WTC11 (cell line): Measurements from ENCODE around the gene PPARA. TPM values are rescaled to one million over a fixed set of nuclear protein-coding genes. Genes with fewer than 3 reads are reported as not detected.

Experiments used
- ATAC-seq: fragments of 200-7000 bp; cut with Tn5 transposase; 2 replicates; pipeline ENCODE4 v1.10.0; 2021; ENCODE audit warnings: mild to moderate bottlenecking, moderate library complexity
- CTCF ChIA-PET: fragments of 300-600 bp; sonication (Branson Sonifier 250); formaldehyde crosslinking; loops from one replicate; lab custom pipeline; 2021; ENCODE audit warnings: antibody characterized with exemption; lab: Charles Lee
- POLR2A ChIA-PET: fragments of 350-600 bp; sonication (Branson Sonifier 250); formaldehyde crosslinking; loops from one replicate; lab custom pipeline; 2021; ENCODE audit warnings: antibody characterized with exemption; lab: Charles Lee
- DNase-seq: peaks from one replicate; pipeline ENCODE4 v3.0.0; 2021; ENCODE audit warnings: low spot score
- H3K27ac Mint-ChIP-seq: 2 replicates; pipeline ENCODE4 v1.8.0; 2021; ENCODE audit warnings: mixed read lengths
- H3K27me3 Mint-ChIP-seq: 2 replicates; pipeline ENCODE4 v1.8.0; 2021; ENCODE audit warnings: low read depth, mild to moderate bottlenecking, moderate library complexity, mixed read lengths
- H3K36me3 Mint-ChIP-seq: 2 replicates; pipeline ENCODE4 v1.8.0; 2021; ENCODE audit warnings: mixed read lengths
- H3K4me1 Mint-ChIP-seq: 2 replicates; pipeline ENCODE4 v1.8.0; 2022; ENCODE audit warnings: mixed read lengths
- H3K4me3 Mint-ChIP-seq: 2 replicates; pipeline ENCODE4 v1.8.0; 2021; ENCODE audit warnings: mild to moderate bottlenecking, moderate library complexity, mixed read lengths
- H3K9me3 Mint-ChIP-seq: 2 replicates; pipeline ENCODE4 v1.8.0; 2021; ENCODE audit warnings: mixed read lengths
- IRF2 ChIP-seq: sonication (generic); formaldehyde crosslinking; IDR thresholded peaks from 2 replicates; pipeline ENCODE4 v1.8.0; 2022; ENCODE audit warnings: low read depth, missing genetic modification reagents, borderline replicate concordance
- JAZF1 ChIP-seq: fragments of 250-450 bp; sonication (Bioruptor Pico); IDR thresholded peaks from 2 replicates; pipeline ENCODE4 v1.9.0; 2021; ENCODE audit warnings: moderate library complexity, mild to moderate bottlenecking, inconsistent platforms
- MYBL2 ChIP-seq: sonication (generic); formaldehyde crosslinking; IDR thresholded peaks from 2 replicates; pipeline ENCODE4 v1.8.1; 2023; ENCODE audit warnings: mild to moderate bottlenecking, moderate library complexity, missing genetic modification reagents
- NFYB ChIP-seq: sonication (generic); formaldehyde crosslinking; conservative IDR thresholded peaks from 2 replicates; pipeline ENCODE4 v1.8.0; 2022; ENCODE audit warnings: low read depth, missing genetic modification reagents
- NR1H2 ChIP-seq: sonication (generic); formaldehyde crosslinking; IDR thresholded peaks from 2 replicates; pipeline ENCODE4 v1.9.0; 2021; ENCODE audit warnings: mild to moderate bottlenecking, moderate library complexity, missing genetic modification reagents
- RELA ChIP-seq: sonication (generic); formaldehyde crosslinking; IDR thresholded peaks from 2 replicates; pipeline ENCODE4 v1.8.1; 2022; ENCODE audit warnings: missing genetic modification reagents, mild to moderate bottlenecking, borderline replicate concordance
- SMAD4 ChIP-seq: sonication (generic); formaldehyde crosslinking; IDR thresholded peaks from 2 replicates; pipeline ENCODE4 v1.8.0; 2022; ENCODE audit warnings: mild to moderate bottlenecking, missing genetic modification reagents
- ZNF219 ChIP-seq: sonication (generic); formaldehyde crosslinking; IDR thresholded peaks from 2 replicates; pipeline ENCODE4 v1.8.0; 2023; ENCODE audit warnings: missing genetic modification reagents, mild to moderate bottlenecking, borderline replicate concordance
- ZNF232 ChIP-seq: sonication (generic); formaldehyde crosslinking; IDR thresholded peaks from 2 replicates; pipeline ENCODE4 v1.8.0; 2022; ENCODE audit warnings: mild to moderate bottlenecking, missing genetic modification reagents
- ZNF423 ChIP-seq: fragments of 250-450 bp; sonication (Bioruptor Pico); IDR thresholded peaks from 2 replicates; pipeline ENCODE4 v2.1.2; 2022; ENCODE audit warnings: mild to moderate bottlenecking, moderate library complexity
- total RNA-seq: library from RNA; stranded (reverse); gene quantifications from 3 replicates; pipeline ENCODE4 v1.2.3, GENCODE V29; 2021
- TF ChIP-seq, protein P1 (sequence below): fragments of 250-450 bp; sonication (Bioruptor Pico); IDR thresholded peaks from 2 replicates; pipeline ENCODE4 v1.9.0; 2021; ENCODE audit warnings: moderate library complexity, mild to moderate bottlenecking, inconsistent platforms, borderline replicate concordance
- TF ChIP-seq, protein P2 (sequence below): sonication (generic); formaldehyde crosslinking; IDR thresholded peaks from 2 replicates; pipeline ENCODE4 v1.8.0; 2023; ENCODE audit warnings: missing genetic modification reagents, mild to moderate bottlenecking, borderline replicate concordance
- TF ChIP-seq, protein P3 (sequence below): sonication (generic); formaldehyde crosslinking; IDR thresholded peaks from 2 replicates; pipeline ENCODE4 v1.8.0; 2022; ENCODE audit warnings: missing genetic modification reagents
- TF ChIP-seq, protein P4 (sequence below): fragments of 250-450 bp; sonication (Bioruptor Pico); IDR thresholded peaks from 2 replicates; pipeline ENCODE4 v1.9.0; 2021; ENCODE audit warnings: mild to moderate bottlenecking

Gene PPARA
- total RNA-seq, 1 experiment from 2014 or later = 9.3 TPM

DNA sequence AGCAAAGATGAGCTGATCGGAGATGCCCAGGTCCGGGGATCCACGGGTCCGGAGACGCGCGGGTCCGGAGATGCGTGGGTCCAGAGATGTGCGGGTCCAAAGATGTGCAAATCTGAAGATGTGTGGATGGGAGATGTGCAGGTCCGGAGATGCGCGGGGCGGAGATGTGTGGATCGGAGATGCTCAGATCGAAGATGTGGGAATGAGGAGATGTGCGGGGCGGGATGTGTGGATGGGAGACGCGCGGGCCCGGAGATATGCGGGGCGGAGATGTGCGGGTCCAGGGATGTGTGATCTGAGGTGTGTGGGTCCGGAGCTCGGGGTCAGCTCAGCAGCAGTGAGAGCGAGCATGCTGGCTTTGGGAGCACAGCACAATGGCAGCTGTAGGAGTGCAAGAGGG, 64.3 kb downstream of the PPARA start (continued):
- TF ChIP-seq, protein P1, sequence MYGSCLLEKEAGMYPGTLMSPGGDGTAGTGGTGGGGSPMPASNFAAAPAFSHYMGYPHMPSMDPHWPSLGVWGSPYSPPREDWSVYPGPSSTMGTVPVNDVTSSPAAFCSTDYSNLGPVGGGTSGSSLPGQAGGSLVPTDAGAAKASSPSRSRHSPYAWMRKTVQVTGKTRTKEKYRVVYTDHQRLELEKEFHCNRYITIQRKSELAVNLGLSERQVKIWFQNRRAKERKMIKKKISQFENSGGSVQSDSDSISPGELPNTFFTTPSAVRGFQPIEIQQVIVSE (CRISPR knock-in tag) = no peak

DNA sequence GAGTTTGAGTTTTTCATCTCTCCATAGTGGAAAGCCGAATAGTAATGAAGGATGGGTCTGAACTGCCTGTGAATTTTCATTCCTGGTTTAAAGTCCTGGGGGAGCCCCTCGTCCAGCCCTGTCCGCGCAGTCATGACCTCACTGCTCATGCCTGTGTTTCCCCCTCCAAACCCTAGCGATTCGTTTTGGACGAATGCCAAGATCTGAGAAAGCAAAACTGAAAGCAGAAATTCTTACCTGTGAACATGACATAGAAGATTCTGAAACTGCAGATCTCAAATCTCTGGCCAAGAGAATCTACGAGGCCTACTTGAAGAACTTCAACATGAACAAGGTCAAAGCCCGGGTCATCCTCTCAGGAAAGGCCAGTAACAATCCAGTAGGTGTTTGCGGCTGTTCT, 69.3 kb downstream of the PPARA start:
- ChIA-PET CTCF (no interaction called here), POLR2A (no interaction called here)
- ATAC-seq = no peak
- Mint-ChIP-seq H3K27ac (no peak overlapping the region), H3K4me1 (peaks cover 2% of the 10 kb centered on the region), H3K27me3 (no peaks in the 10 kb centered on the region), H3K36me3 (no peaks in the 10 kb centered on the region; the same call in none of the 2 replicates), H3K4me3 (no peak overlapping the region), H3K9me3 (no peaks in the 10 kb centered on the region)
- no peak for DNase-seq
- TF ChIP-seq MYBL2 (no peak), ZNF219 (CRISPR knock-in tag) (no peak), NFYB (no peak), JAZF1 (CRISPR knock-in tag) (no peak), IRF2 (CRISPR knock-in tag) (no peak), NR1H2 (no peak)
- TF ChIP-seq, protein P2, sequence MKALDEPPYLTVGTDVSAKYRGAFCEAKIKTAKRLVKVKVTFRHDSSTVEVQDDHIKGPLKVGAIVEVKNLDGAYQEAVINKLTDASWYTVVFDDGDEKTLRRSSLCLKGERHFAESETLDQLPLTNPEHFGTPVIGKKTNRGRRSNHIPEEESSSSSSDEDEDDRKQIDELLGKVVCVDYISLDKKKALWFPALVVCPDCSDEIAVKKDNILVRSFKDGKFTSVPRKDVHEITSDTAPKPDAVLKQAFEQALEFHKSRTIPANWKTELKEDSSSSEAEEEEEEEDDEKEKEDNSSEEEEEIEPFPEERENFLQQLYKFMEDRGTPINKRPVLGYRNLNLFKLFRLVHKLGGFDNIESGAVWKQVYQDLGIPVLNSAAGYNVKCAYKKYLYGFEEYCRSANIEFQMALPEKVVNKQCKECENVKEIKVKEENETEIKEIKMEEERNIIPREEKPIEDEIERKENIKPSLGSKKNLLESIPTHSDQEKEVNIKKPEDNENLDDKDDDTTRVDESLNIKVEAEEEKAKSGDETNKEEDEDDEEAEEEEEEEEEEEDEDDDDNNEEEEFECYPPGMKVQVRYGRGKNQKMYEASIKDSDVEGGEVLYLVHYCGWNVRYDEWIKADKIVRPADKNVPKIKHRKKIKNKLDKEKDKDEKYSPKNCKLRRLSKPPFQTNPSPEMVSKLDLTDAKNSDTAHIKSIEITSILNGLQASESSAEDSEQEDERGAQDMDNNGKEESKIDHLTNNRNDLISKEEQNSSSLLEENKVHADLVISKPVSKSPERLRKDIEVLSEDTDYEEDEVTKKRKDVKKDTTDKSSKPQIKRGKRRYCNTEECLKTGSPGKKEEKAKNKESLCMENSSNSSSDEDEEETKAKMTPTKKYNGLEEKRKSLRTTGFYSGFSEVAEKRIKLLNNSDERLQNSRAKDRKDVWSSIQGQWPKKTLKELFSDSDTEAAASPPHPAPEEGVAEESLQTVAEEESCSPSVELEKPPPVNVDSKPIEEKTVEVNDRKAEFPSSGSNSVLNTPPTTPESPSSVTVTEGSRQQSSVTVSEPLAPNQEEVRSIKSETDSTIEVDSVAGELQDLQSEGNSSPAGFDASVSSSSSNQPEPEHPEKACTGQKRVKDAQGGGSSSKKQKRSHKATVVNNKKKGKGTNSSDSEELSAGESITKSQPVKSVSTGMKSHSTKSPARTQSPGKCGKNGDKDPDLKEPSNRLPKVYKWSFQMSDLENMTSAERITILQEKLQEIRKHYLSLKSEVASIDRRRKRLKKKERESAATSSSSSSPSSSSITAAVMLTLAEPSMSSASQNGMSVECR (CRISPR knock-in tag) = no peak

DNA sequence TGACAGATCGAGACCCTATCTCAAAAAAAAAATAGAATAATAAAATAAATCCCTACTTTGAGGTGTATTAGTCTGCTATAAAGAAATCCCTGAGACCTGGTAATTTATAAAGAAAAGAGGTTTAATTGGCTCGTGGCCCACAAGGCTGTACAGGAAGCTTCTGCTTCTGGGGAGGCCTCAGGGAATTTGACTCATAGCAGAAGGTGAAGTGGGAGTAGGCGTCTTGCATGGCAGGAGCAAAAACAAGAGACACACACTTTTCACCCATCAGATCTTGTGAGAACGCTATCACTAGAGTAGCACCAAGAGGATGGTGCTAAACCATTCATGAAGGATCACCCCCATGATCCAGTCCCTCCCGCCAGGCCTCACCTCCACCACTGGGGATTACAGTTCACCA, 70.6 kb downstream of the PPARA start:
- no peaks in the 10 kb centered on the region for H3K27me3 Mint-ChIP-seq
- DNase-seq (no peak), ATAC-seq (no peak)
- ChIA-PET CTCF (no interaction called here), POLR2A (no interaction called here)
- H3K36me3 Mint-ChIP-seq = peaks cover 3% of the 10 kb centered on the region
- H3K9me3 Mint-ChIP-seq = peaks cover 4% of the 10 kb centered on the region
- peaks cover 3% of the 10 kb centered on the region for H3K4me1 Mint-ChIP-seq
- H3K4me3 Mint-ChIP-seq = no peak overlapping the region
- TF ChIP-seq SMAD4 = no peak
- H3K27ac Mint-ChIP-seq = no peak overlapping the region

DNA sequence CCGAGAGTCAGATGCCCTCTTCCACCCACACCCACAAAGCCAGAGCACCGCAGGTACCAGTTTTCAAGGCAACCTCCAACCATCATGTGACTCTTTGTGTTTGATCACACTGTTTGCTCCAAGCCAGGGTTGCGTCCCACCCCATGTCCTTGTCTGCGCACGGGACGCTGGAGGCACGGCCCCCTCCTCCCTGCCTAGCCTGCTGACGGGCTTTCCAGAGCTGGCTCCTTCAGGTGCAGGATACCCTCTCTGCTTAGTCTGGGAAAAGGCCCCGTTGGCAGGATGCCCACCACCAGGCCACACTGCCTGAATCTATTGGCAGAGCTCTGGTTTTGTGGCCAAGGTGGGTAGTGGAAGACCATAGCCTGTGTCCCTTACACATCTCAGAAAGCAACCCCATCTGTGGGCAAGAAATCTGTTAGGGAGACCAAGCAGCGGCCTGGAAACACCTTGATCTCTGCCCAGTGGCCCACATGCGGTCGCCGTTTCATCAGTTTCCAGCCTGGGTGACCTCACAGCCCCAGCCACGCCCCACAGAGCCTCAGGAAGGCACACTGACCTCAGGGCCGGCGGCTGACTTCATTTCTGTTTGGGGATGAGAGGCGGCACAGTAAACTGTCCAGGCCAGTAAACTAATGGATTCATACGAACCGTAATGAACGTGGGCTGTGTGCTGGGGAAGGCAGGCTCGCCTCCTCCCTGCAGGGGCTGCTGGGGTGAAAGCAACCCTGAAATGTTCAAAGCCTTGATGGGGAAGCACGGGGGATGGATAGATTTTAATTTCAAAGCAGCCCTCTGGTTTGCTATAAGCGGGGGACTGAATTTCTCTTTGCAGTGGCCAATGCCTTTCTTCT, 73.9 kb downstream of the PPARA start:
- no peak for TF ChIP-seq ZNF232
- TF ChIP-seq RELA (CRISPR knock-in tag) = no peak
- TF ChIP-seq, protein P3, sequence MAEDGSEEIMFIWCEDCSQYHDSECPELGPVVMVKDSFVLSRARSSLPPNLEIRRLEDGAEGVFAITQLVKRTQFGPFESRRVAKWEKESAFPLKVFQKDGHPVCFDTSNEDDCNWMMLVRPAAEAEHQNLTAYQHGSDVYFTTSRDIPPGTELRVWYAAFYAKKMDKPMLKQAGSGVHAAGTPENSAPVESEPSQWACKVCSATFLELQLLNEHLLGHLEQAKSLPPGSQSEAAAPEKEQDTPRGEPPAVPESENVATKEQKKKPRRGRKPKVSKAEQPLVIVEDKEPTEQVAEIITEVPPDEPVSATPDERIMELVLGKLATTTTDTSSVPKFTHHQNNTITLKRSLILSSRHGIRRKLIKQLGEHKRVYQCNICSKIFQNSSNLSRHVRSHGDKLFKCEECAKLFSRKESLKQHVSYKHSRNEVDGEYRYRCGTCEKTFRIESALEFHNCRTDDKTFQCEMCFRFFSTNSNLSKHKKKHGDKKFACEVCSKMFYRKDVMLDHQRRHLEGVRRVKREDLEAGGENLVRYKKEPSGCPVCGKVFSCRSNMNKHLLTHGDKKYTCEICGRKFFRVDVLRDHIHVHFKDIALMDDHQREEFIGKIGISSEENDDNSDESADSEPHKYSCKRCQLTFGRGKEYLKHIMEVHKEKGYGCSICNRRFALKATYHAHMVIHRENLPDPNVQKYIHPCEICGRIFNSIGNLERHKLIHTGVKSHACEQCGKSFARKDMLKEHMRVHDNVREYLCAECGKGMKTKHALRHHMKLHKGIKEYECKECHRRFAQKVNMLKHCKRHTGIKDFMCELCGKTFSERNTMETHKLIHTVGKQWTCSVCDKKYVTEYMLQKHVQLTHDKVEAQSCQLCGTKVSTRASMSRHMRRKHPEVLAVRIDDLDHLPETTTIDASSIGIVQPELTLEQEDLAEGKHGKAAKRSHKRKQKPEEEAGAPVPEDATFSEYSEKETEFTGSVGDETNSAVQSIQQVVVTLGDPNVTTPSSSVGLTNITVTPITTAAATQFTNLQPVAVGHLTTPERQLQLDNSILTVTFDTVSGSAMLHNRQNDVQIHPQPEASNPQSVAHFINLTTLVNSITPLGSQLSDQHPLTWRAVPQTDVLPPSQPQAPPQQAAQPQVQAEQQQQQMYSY = no peak
- no peak for TF ChIP-seq ZNF423 (CRISPR knock-in tag)
- TF ChIP-seq, protein P4, sequence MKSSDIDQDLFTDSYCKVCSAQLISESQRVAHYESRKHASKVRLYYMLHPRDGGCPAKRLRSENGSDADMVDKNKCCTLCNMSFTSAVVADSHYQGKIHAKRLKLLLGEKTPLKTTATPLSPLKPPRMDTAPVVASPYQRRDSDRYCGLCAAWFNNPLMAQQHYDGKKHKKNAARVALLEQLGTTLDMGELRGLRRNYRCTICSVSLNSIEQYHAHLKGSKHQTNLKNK (CRISPR knock-in tag) = no peak
- peaks cover 3% of the 10 kb centered on the region for H3K4me1 Mint-ChIP-seq
- no peaks in the 10 kb centered on the region for H3K27me3 Mint-ChIP-seq
- no peak overlapping the region for H3K27ac Mint-ChIP-seq
- peaks cover 6% of the 10 kb centered on the region for H3K9me3 Mint-ChIP-seq
- H3K36me3 Mint-ChIP-seq = peaks cover 3% of the 10 kb centered on the region
- H3K4me3 Mint-ChIP-seq = no peak overlapping the region
- ChIA-PET POLR2A (interaction anchor here (0.5 kb wide), 1 partner anchor 30 kb away, joined by 6 read pairs; no protein-coding TSS in a partner anchor), CTCF (no interaction called here)
- DNase-seq (no peak), ATAC-seq (no peak)
